HG02970 (cell line): ENCODE measurements around the gene EMSY.
"Not testable (repeated sequence)": the region's sequence is repeated elsewhere in the genome, so short reads cannot be mapped to it uniquely, and the experiment has no call there.

Source experiments
- ATAC-seq: cut with Tn5 transposase; IDR thresholded peaks from one replicate; pipeline ENCODE4 v1.9.1; 2021; ENCODE audit warnings: mild to moderate bottlenecking, moderate library complexity, moderate number of reproducible peaks; ENCODE audit not compliant: unreplicated experiment, low FRiP score

Gene EMSY

GRCh38 chr11:76566811-76567210, 122.0 kb downstream of the EMSY start:
- no peak for ATAC-seq

- ATAC-seq = no peak
These were observed 122.4 kb downstream of the EMSY start for GRCh38 chr11:76567261-76567660.

GRCh38 chr11:76568139-76568538, 123.3 kb downstream of the EMSY start:
- no peak for ATAC-seq

GRCh38 chr11:76568621-76569020, 123.8 kb downstream of the EMSY start:
- no peak for ATAC-seq

- ATAC-seq = not testable (repeated sequence)
These were observed 127.5 kb downstream of the EMSY start for GRCh38 chr11:76572181-76572875.

GRCh38 chr11:76574406-76574805, 129.6 kb downstream of the EMSY start:
- ATAC-seq = no peak

GRCh38 chr11:76574879-76575278, 130.1 kb downstream of the EMSY start:
- no peak for ATAC-seq

GRCh38 chr11:76577226-76577920, 132.6 kb downstream of the EMSY start:
- ATAC-seq = no peak

GRCh38 chr11:76577921-76578653, 133.3 kb downstream of the EMSY start:
- ATAC-seq = no peak

- no peak for ATAC-seq
These were observed 133.8 kb downstream of the EMSY start for GRCh38 chr11:76578654-76579055.

- ATAC-seq = no peak
These were observed 134.4 kb downstream of the EMSY start for GRCh38 chr11:76579056-76579751.

- no peak for ATAC-seq
These were observed 134.9 kb downstream of the EMSY start for GRCh38 chr11:76579752-76580151.

GRCh38 chr11:76582471-76582870, 137.7 kb downstream of the EMSY start:
- ATAC-seq = not testable (repeated sequence)

GRCh38 chr11:76587820-76588454, 143.1 kb downstream of the EMSY start:
- ATAC-seq = no peak

- no peak for ATAC-seq
These were observed 143.9 kb downstream of the EMSY start for GRCh38 chr11:76588455-76589325.

- ATAC-seq = no peak
These were observed 144.7 kb downstream of the EMSY start for GRCh38 chr11:76589477-76589876.

- ATAC-seq = no peak
These were observed 145.4 kb downstream of the EMSY start for GRCh38 chr11:76589964-76590950.

GRCh38 chr11:76591416-76591815, 146.6 kb downstream of the EMSY start:
- ATAC-seq = no peak
